ENCODE results near the gene IRX4. TPM values are rescaled to one million over a fixed set of nuclear protein-coding genes. Genes with fewer than 3 reads are reported as not detected.

IRX4 gene
- polyA plus RNA-seq, 1 experiment: not detected

GRCh38 chr5:1905108-1905507 is 22.4 kb upstream of the IRX4 start:
- POLR2A ChIA-PET: no interaction called here
- CTCF ChIA-PET: no interaction called here
- no peak overlapping the region for H3K27ac ChIP-seq (ENCODE audit: low read depth, low read length)
- TF ChIP-seq CTCF (IDR thresholded peaks at IDR 0.05; ENCODE audit: low read depth, low read length): no peak
- DNase-seq (ENCODE audit: low read depth, low spot score): no peak
- H3K9me3 ChIP-seq (ENCODE audit: control insufficient read depth, insufficient read depth, low read length): no peaks in the 10 kb centered on the region; the same call in none of the 2 replicates
- no peak overlapping the region for H3K4me3 ChIP-seq (ENCODE audit: low read depth, low read length)
- H3K27me3 ChIP-seq (ENCODE audit: control insufficient read depth, insufficient read depth, low read length): peaks cover 2% of the 10 kb centered on the region

- CTCF ChIA-PET: no interaction called here
Observed at GRCh38 chr5:1901983-1902382, 19.3 kb upstream of the IRX4 start.

GRCh38 chr5:1901061-1901460 is 18.3 kb upstream of the IRX4 start:
- no peak overlapping the region for H3K4me3 ChIP-seq (ENCODE audit: low read depth, low read length)
- H3K27me3 ChIP-seq (ENCODE audit: control insufficient read depth, insufficient read depth, low read length): peaks cover 7% of the 10 kb centered on the region
- CTCF ChIA-PET: no interaction called here
- no peak for DNase-seq (ENCODE audit: low read depth, low spot score)
- H3K27ac ChIP-seq (ENCODE audit: low read depth, low read length): no peak overlapping the region
- POLR2A ChIA-PET: no interaction called here
- H3K9me3 ChIP-seq (ENCODE audit: control insufficient read depth, insufficient read depth, low read length): no peaks in the 10 kb centered on the region; the same call in none of the 2 replicates
- TF ChIP-seq CTCF (IDR thresholded peaks at IDR 0.05; ENCODE audit: low read depth, low read length): no peak

More at GRCh38 chr5:1901983-1902382, 19.3 kb upstream of the IRX4 start:
- peaks cover 7% of the 10 kb centered on the region for H3K27me3 ChIP-seq (ENCODE audit: control insufficient read depth, insufficient read depth, low read length)
- H3K4me3 ChIP-seq (ENCODE audit: low read depth, low read length): no peak overlapping the region
- no peak overlapping the region for H3K27ac ChIP-seq (ENCODE audit: low read depth, low read length)
- POLR2A ChIA-PET: no interaction called here
- no peak for DNase-seq (ENCODE audit: low read depth, low spot score)
- no peaks in the 10 kb centered on the region; the same call in none of the 2 replicates for H3K9me3 ChIP-seq (ENCODE audit: control insufficient read depth, insufficient read depth, low read length)
- no peak for TF ChIP-seq CTCF (IDR thresholded peaks at IDR 0.05; ENCODE audit: low read depth, low read length)

GRCh38 chr5:1899201-1899600 is 16.5 kb upstream of the IRX4 start:
- H3K27ac ChIP-seq (ENCODE audit: low read depth, low read length): no peak overlapping the region
- TF ChIP-seq CTCF (IDR thresholded peaks at IDR 0.05; ENCODE audit: low read depth, low read length): no peak
- H3K4me3 ChIP-seq (ENCODE audit: low read depth, low read length): no peak overlapping the region
- H3K9me3 ChIP-seq (ENCODE audit: control insufficient read depth, insufficient read depth, low read length): no peaks in the 10 kb centered on the region; the same call in none of the 2 replicates
- no peak for DNase-seq (ENCODE audit: low read depth, low spot score)
- POLR2A ChIA-PET: no interaction called here
- H3K27me3 ChIP-seq (ENCODE audit: control insufficient read depth, insufficient read depth, low read length): peaks cover 10% of the 10 kb centered on the region
- CTCF ChIA-PET: no interaction called here

- DNase-seq (ENCODE audit: low read depth, low spot score): no peak
- Histone ChIP-seq H3K9me3 (ENCODE audit: control insufficient read depth, insufficient read depth, low read length) (no peaks in the 10 kb centered on the region; the same call in 1 of the 2 replicates), H3K4me3 (ENCODE audit: low read depth, low read length) (no peak overlapping the region), H3K27me3 (ENCODE audit: control insufficient read depth, insufficient read depth, low read length) (peaks cover 10% of the 10 kb centered on the region), H3K27ac (ENCODE audit: low read depth, low read length) (no peak overlapping the region)
- CTCF ChIA-PET: no interaction called here
- TF ChIP-seq CTCF (IDR thresholded peaks at IDR 0.05; ENCODE audit: low read depth, low read length): no peak
- POLR2A ChIA-PET: no interaction called here
Observed at GRCh38 chr5:1897816-1898450, 15.2 kb upstream of the IRX4 start.
